ENCODE data around the gene PALM. TPM values are rescaled to one million over a fixed set of nuclear protein-coding genes. Genes with fewer than 3 reads are reported as not detected.
"Not testable (repeated sequence)": the region's sequence is repeated elsewhere in the genome, so short reads cannot be mapped to it uniquely, and the experiment has no call there.

PALM gene
- 1 to 10 TPM in 1 of 2 donors, under 1 TPM in 1; 0.72 to 2.0 TPM for total RNA-seq

- H3K4me1 Mint-ChIP-seq (ENCODE audit: low read depth): peaks cover 2% of the 10 kb centered on the region
- H3K36me3 Mint-ChIP-seq (ENCODE audit: insufficient read depth in 2 of 2): no peaks in the 10 kb centered on the region
- peak within 1 kb of the TSS; percentile 8 to 51 for H3K4me3 Mint-ChIP-seq
- peaks cover 11% of the 10 kb centered on the region for H3K27me3 Mint-ChIP-seq (ENCODE audit: low read depth)
- ATAC-seq (replicated peaks in 1 of 2): no peak
- no peaks in the 10 kb centered on the region for H3K9me3 Mint-ChIP-seq
- no peak within 1 kb of the TSS for H3K27ac Mint-ChIP-seq
- no peak for DNase-seq
Observed at GRCh38 chr19:708154-709143, at the start of gene PALM. TSS of gene PALM (plus strand) at chr19:708935. CDS start at chr19:709147, 212 bp downstream.

- peak overlapping the region; percentile 97 to 98 for H3K4me3 Mint-ChIP-seq
- peak in 1 of 2 donors; percentile 15 for DNase-seq
- no peaks in the 10 kb centered on the region for H3K27me3 Mint-ChIP-seq (ENCODE audit: low read depth)
- ATAC-seq (replicated peaks in 1 of 2): peak in 1 of 2 donors; percentile 1
- peak overlapping the region; percentile 94 for H3K27ac Mint-ChIP-seq
- no peaks in the 10 kb centered on the region for H3K9me3 Mint-ChIP-seq
- H3K4me1 Mint-ChIP-seq (ENCODE audit: low read depth): peaks cover 55% of the 10 kb centered on the region
- H3K36me3 Mint-ChIP-seq (ENCODE audit: insufficient read depth in 2 of 2): peaks cover 0 to 10% of the 10 kb centered on the region in 2 donors
Observed at GRCh38 chr19:660793-661426, 47.8 kb upstream of the PALM start.

GRCh38 chr19:661427-662196 is 47.1 kb upstream of the PALM start:
- peak overlapping the region; percentile 94 for H3K27ac Mint-ChIP-seq
- H3K36me3 Mint-ChIP-seq (ENCODE audit: insufficient read depth in 2 of 2): peaks cover 0 to 8% of the 10 kb centered on the region in 2 donors
- H3K4me1 Mint-ChIP-seq (ENCODE audit: low read depth): peaks cover 48% of the 10 kb centered on the region
- ATAC-seq (replicated peaks in 1 of 2) (peak; percentile 43 to 54), DNase-seq (peak; percentile 60 to 72)
- H3K27me3 Mint-ChIP-seq (ENCODE audit: low read depth): no peaks in the 10 kb centered on the region
- peak overlapping the region; percentile 97 to 98 for H3K4me3 Mint-ChIP-seq
- H3K9me3 Mint-ChIP-seq: no peaks in the 10 kb centered on the region

- Mint-ChIP-seq H3K4me3 (peak overlapping the region; percentile 97 to 98), H3K9me3 (no peaks in the 10 kb centered on the region), H3K27ac (peak overlapping the region; percentile 94), H3K27me3 (ENCODE audit: low read depth) (no peaks in the 10 kb centered on the region), H3K36me3 (ENCODE audit: insufficient read depth in 2 of 2) (peaks cover 0 to 6% of the 10 kb centered on the region in 2 donors), H3K4me1 (ENCODE audit: low read depth) (peaks cover 47% of the 10 kb centered on the region)
- DNase-seq (peak; percentile 71 to 79), ATAC-seq (replicated peaks in 1 of 2) (peak; percentile 36 to 41)
Observed at GRCh38 chr19:662207-662961, 46.4 kb upstream of the PALM start.

- Mint-ChIP-seq H3K4me3 (peak within 1 kb of the TSS; percentile 97 to 98), H3K9me3 (no peaks in the 10 kb centered on the region), H3K27ac (peak within 1 kb of the TSS; percentile 94), H3K36me3 (ENCODE audit: insufficient read depth in 2 of 2) (peaks cover 0 to 6% of the 10 kb centered on the region in 2 donors), H3K27me3 (ENCODE audit: low read depth) (no peaks in the 10 kb centered on the region), H3K4me1 (ENCODE audit: low read depth) (peaks cover 43% of the 10 kb centered on the region)
- ATAC-seq (replicated peaks in 1 of 2): peak; percentile 67 to 74
- peak; percentile 89 to 90 for DNase-seq
Observed at GRCh38 chr19:662962-663681, 45.6 kb upstream of the PALM start, which contains the start of gene RNF126. TSS of gene RNF126 (minus strand) at chr19:663214. CDS start at chr19:663121, 93 bp downstream.

GRCh38 chr19:663682-664117 is 45.0 kb upstream of the PALM start:
- no peak for DNase-seq
- H3K4me1 Mint-ChIP-seq (ENCODE audit: low read depth): peaks cover 43% of the 10 kb centered on the region

GRCh38 chr19:664913-665443 is 43.8 kb upstream of the PALM start:
- Mint-ChIP-seq H3K27me3 (ENCODE audit: low read depth) (no peaks in the 10 kb centered on the region), H3K9me3 (no peaks in the 10 kb centered on the region), H3K4me3 (peak overlapping the region; percentile 67 to 92), H3K27ac (peak overlapping the region; percentile 30), H3K4me1 (ENCODE audit: low read depth) (peaks cover 36% of the 10 kb centered on the region), H3K36me3 (ENCODE audit: insufficient read depth in 2 of 2) (peaks cover 0 to 3% of the 10 kb centered on the region in 2 donors)
- ATAC-seq (replicated peaks in 1 of 2) (peak; percentile 12), DNase-seq (peak; percentile 87 to 88)

More at GRCh38 chr19:663682-664117, 45.0 kb upstream of the PALM start:
- Mint-ChIP-seq H3K9me3 (no peaks in the 10 kb centered on the region), H3K4me3 (peak overlapping the region; percentile 84 to 92), H3K27ac (peak overlapping the region; percentile 58), H3K36me3 (ENCODE audit: insufficient read depth in 2 of 2) (peaks cover 0 to 6% of the 10 kb centered on the region in 2 donors), H3K27me3 (ENCODE audit: low read depth) (no peaks in the 10 kb centered on the region)
- no peak for ATAC-seq (replicated peaks in 1 of 2)

- not testable (repeated sequence) for H3K9me3 Mint-ChIP-seq; H3K27me3 Mint-ChIP-seq (ENCODE audit: low read depth); H3K4me3 Mint-ChIP-seq; DNase-seq; H3K36me3 Mint-ChIP-seq (ENCODE audit: insufficient read depth in 2 of 2); H3K27ac Mint-ChIP-seq; ATAC-seq (replicated peaks in 1 of 2)
- peaks cover 20% of the 10 kb centered on the region for H3K4me1 Mint-ChIP-seq (ENCODE audit: low read depth)
Observed at GRCh38 chr19:666985-667573, 41.7 kb upstream of the PALM start.

- not testable (repeated sequence) for ATAC-seq (replicated peaks in 1 of 2); H3K27ac Mint-ChIP-seq; H3K9me3 Mint-ChIP-seq; H3K36me3 Mint-ChIP-seq (ENCODE audit: insufficient read depth in 2 of 2); H3K4me3 Mint-ChIP-seq; DNase-seq; H3K27me3 Mint-ChIP-seq (ENCODE audit: low read depth)
- H3K4me1 Mint-ChIP-seq (ENCODE audit: low read depth): peaks cover 14% of the 10 kb centered on the region
Observed at GRCh38 chr19:668675-669434, 39.9 kb upstream of the PALM start.

- Mint-ChIP-seq H3K4me3 (no peak overlapping the region), H3K9me3 (no peaks in the 10 kb centered on the region), H3K4me1 (ENCODE audit: low read depth) (no peaks in the 10 kb centered on the region), H3K27me3 (ENCODE audit: low read depth) (no peaks in the 10 kb centered on the region), H3K36me3 (ENCODE audit: insufficient read depth in 2 of 2) (no peaks in the 10 kb centered on the region), H3K27ac (no peak overlapping the region)
- peak in 1 of 2 donors; percentile 34 for ATAC-seq (replicated peaks in 1 of 2)
- no peak for DNase-seq
Observed at GRCh38 chr19:670609-671075, 38.1 kb upstream of the PALM start.
